CD14-positive monocyte (primary cell): Measurements from ENCODE around the gene MYCBP2. TPM values are rescaled to one million over a fixed set of nuclear protein-coding genes. Genes with fewer than 3 reads are reported as not detected.
"Not testable (repeated sequence)": the region's sequence is repeated elsewhere in the genome, so short reads cannot be mapped to it uniquely, and the experiment has no call there.

Experiments
- DNase-seq, 3 donors: peaks; one replicate each; pipeline ENCODE4 v3.0.0-alpha.2; 2011 to 2022
- H2AFZ ChIP-seq: 2 replicates; pipeline ENCODE4 v1.6.0; 2012; ENCODE audit warnings: mild to moderate bottlenecking, low read depth, low read length, inconsistent platforms; ENCODE audit not compliant: insufficient read depth, poor library complexity, severe bottlenecking
- H3K27ac ChIP-seq, 2 donors: 1 replicate in 1 of 2; 2 replicates in 1 of 2; pipeline ENCODE4 v1.5.1; 2012 to 2013; ENCODE audit warnings: low read length in 2 of 2, control low read depth in 1 of 2, inconsistent platforms in 1 of 2, low read depth in 1 of 2, mild to moderate bottlenecking in 1 of 2
- H3K27me3 ChIP-seq, 2 donors: one replicate each; pipeline versions ENCODE4 v1.6.0 to v1.6.1; 2011 to 2013; ENCODE audit warnings: low read length in 2 of 2; ENCODE audit not compliant: control insufficient read depth in 2 of 2, insufficient read depth in 2 of 2
- H3K36me3 ChIP-seq, 2 donors: replicated peaks in 1 of 2; 1 replicate in 1 of 2; 2 replicates in 1 of 2; pipeline versions ENCODE4 v1.5.1 to v1.6.1; 2012 to 2013; ENCODE audit warnings: low read length in 2 of 2, control low read depth in 1 of 2, inconsistent platforms in 1 of 2, mild to moderate bottlenecking in 1 of 2; ENCODE audit not compliant: insufficient read depth in 2 of 2, control insufficient read depth in 1 of 2
- H3K4me1 ChIP-seq, 2 donors: 1 replicate in 1 of 2; 2 replicates in 1 of 2; pipeline versions ENCODE4 v1.5.1 to v1.6.1; 2012 to 2013; ENCODE audit warnings: low read length in 2 of 2, control low read depth in 1 of 2, inconsistent platforms in 1 of 2, mild to moderate bottlenecking in 1 of 2, moderate library complexity in 1 of 2; ENCODE audit not compliant: insufficient read depth in 2 of 2, control insufficient read depth in 1 of 2
- H3K4me2 ChIP-seq: replicated peaks from 2 replicates; pipeline ENCODE3; 2012; ENCODE audit warnings: low read length, moderate library complexity, mild to moderate bottlenecking; ENCODE audit not compliant: poor library complexity, severe bottlenecking; ENCODE audit errors: extremely low read depth
- H3K4me3 ChIP-seq, 3 experiments: fragments of 200-600 bp in 1 of 3; sonication (generic) in 1 of 3; replicated peaks in 1 of 3; 1 replicate in 2 of 3; 2 replicates in 1 of 3; pipeline ENCODE4 v1.5.1; 2011 to 2013; ENCODE audit warnings: low read length in 3 of 3, mild to moderate bottlenecking in 3 of 3, control low read depth in 2 of 3, low read depth in 2 of 3, inconsistent platforms in 1 of 3, moderate library complexity in 1 of 3
- H3K79me2 ChIP-seq: 2 replicates; pipeline ENCODE4 v1.6.0; 2012; ENCODE audit warnings: mild to moderate bottlenecking, control low read depth, inconsistent platforms, low read length, moderate library complexity; ENCODE audit not compliant: insufficient read depth
- H3K9ac ChIP-seq: 2 replicates; pipeline ENCODE4 v1.6.0; 2017; ENCODE audit warnings: low read length, mild to moderate bottlenecking; ENCODE audit not compliant: insufficient read depth, poor library complexity, severe bottlenecking
- H3K9me3 ChIP-seq, 2 donors: replicated peaks in 1 of 2; 1 replicate in 1 of 2; 2 replicates in 1 of 2; pipeline versions ENCODE4 v1.5.1 to v1.6.1; 2012 to 2013; ENCODE audit warnings: low read length in 2 of 2, control low read depth in 1 of 2; ENCODE audit not compliant: control insufficient read depth in 1 of 2, insufficient read depth in 1 of 2
- H4K20me1 ChIP-seq: 2 replicates; pipeline ENCODE4 v1.6.0; 2012; ENCODE audit warnings: mild to moderate bottlenecking, low read length, control low read depth, moderate library complexity; ENCODE audit not compliant: insufficient read depth
- H3K27ac Mint-ChIP-seq, 7 donors: one replicate each; pipeline ENCODE4 v1.8.0; 2020; ENCODE audit warnings: mild to moderate bottlenecking in 7 of 7, mixed read lengths in 7 of 7, moderate library complexity in 6 of 7, inconsistent platforms in 2 of 7
- H3K27me3 Mint-ChIP-seq, 3 donors: one replicate each; pipeline ENCODE4 v1.8.0; 2021 to 2022; ENCODE audit warnings: low read depth in 3 of 3, mild to moderate bottlenecking in 3 of 3, mixed read lengths in 3 of 3, moderate library complexity in 3 of 3, inconsistent platforms in 1 of 3
- H3K36me3 Mint-ChIP-seq, 2 donors: one replicate each; pipeline ENCODE4 v1.8.0; 2020; ENCODE audit warnings: mixed read lengths in 2 of 2, inconsistent platforms in 1 of 2, mild to moderate bottlenecking in 1 of 2
- H3K4me1 Mint-ChIP-seq: one replicate; pipeline ENCODE4 v1.8.0; 2020; ENCODE audit warnings: mild to moderate bottlenecking, mixed read lengths
- H3K4me3 Mint-ChIP-seq, 2 donors: one replicate each; pipeline ENCODE4 v1.8.0; 2020; ENCODE audit warnings: mild to moderate bottlenecking in 2 of 2, mixed read lengths in 2 of 2, moderate library complexity in 1 of 2
- H3K9me3 Mint-ChIP-seq, 7 donors: one replicate each; pipeline ENCODE4 v1.8.0; 2020 to 2022; ENCODE audit warnings: mixed read lengths in 7 of 7, mild to moderate bottlenecking in 6 of 7, moderate library complexity in 6 of 7, inconsistent platforms in 2 of 7
- WGBS: methylation state at CpG from one replicate; pipeline ENCODE4 v1.1.5; 2013; ENCODE audit warnings: missing lambda C conversion rate; ENCODE audit not compliant: insufficient coverage; 5-methylcytosine and 5-hydroxymethylcytosine counted together
- intact Hi-C, 2 donors: fragments of 100-400 bp; cut with micrococcal nuclease; formaldehyde crosslinking; loops; one replicate each; pipeline versions ENCODE4 v1.15.0 to v1.15.1; 2023
- polyA plus RNA-seq, 3 donors: library from polyadenylated mRNA; depleted of rRNA in 1 of 3; unstranded in 2 of 3; stranded (reverse) in 1 of 3; fragments of 300-500 nt in 2 of 3; fragments of >200 nt in 1 of 3; fragmentation: Illumina TruSeq in 2 of 3; gene quantifications; 1 replicate in 2 of 3; 2 replicates in 1 of 3; pipeline ENCODE4 v1.2.3, GENCODE V29; 2012 to 2021
- TF ChIP-seq, protein P1 (sequence below): fragments of 200-600 bp; IDR thresholded peaks from one replicate; pipeline ENCODE4 v1.8.0; 2022; ENCODE audit warnings: antibody characterized with exemption, mild to moderate bottlenecking

MYCBP2 gene
- polyA plus RNA-seq, 3 donors: 7.6 to 51.5 (median 14.4) TPM

GRCh38 chr13:77349365-77349764 lies 22.5 kb upstream of the MYCBP2 start:
- peak overlapping the region in 1 of 2 donors; percentile 62 for H3K27ac ChIP-seq
- intact Hi-C loops: loop anchor here in 1 of 2 donors (10.0 kb wide), 1 partner anchor 55 kb away; no protein-coding TSS in a partner anchor
- H2AFZ ChIP-seq: peak overlapping the region; percentile 12
- H3K9me3 Mint-ChIP-seq: peaks cover 0 to 5% (median 0%) of the 10 kb centered on the region in 7 donors
- H3K4me3 ChIP-seq: peak overlapping the region in 1 of 3 experiments; percentile 14
- peak overlapping the region; percentile 61 to 83 (median 72) for H3K27ac Mint-ChIP-seq
- DNase-seq: peak; percentile 51 to 80 (median 71)
- no peaks in the 10 kb centered on the region for H3K36me3 Mint-ChIP-seq
- H4K20me1 ChIP-seq: no peaks in the 10 kb centered on the region
- H3K27me3 ChIP-seq: no peaks in the 10 kb centered on the region
- H3K4me2 ChIP-seq: peak overlapping the region; percentile 27
- H3K4me1 Mint-ChIP-seq: peaks cover 64% of the 10 kb centered on the region
- no peak overlapping the region for H3K9ac ChIP-seq
- 0% methylated on average over 1 of the region's 1 CpG for WGBS
- no peaks in the 10 kb centered on the region for H3K9me3 ChIP-seq
- no peaks in the 10 kb centered on the region for H3K36me3 ChIP-seq
- TF ChIP-seq, protein P1, sequence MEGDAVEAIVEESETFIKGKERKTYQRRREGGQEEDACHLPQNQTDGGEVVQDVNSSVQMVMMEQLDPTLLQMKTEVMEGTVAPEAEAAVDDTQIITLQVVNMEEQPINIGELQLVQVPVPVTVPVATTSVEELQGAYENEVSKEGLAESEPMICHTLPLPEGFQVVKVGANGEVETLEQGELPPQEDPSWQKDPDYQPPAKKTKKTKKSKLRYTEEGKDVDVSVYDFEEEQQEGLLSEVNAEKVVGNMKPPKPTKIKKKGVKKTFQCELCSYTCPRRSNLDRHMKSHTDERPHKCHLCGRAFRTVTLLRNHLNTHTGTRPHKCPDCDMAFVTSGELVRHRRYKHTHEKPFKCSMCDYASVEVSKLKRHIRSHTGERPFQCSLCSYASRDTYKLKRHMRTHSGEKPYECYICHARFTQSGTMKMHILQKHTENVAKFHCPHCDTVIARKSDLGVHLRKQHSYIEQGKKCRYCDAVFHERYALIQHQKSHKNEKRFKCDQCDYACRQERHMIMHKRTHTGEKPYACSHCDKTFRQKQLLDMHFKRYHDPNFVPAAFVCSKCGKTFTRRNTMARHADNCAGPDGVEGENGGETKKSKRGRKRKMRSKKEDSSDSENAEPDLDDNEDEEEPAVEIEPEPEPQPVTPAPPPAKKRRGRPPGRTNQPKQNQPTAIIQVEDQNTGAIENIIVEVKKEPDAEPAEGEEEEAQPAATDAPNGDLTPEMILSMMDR: no peak
- H3K27me3 Mint-ChIP-seq: no peaks in the 10 kb centered on the region
- no peak overlapping the region for H3K4me3 Mint-ChIP-seq
- H3K4me1 ChIP-seq: peaks cover 46 to 57% of the 10 kb centered on the region in 2 donors
- H3K79me2 ChIP-seq: no peaks in the 10 kb centered on the region

GRCh38 chr13:77347351-77347750 lies 20.5 kb upstream of the MYCBP2 start:
- not testable (repeated sequence) for H3K27ac Mint-ChIP-seq, H3K36me3 ChIP-seq, H3K9me3 ChIP-seq, H3K36me3 Mint-ChIP-seq, H3K9me3 Mint-ChIP-seq, H2AFZ ChIP-seq, H3K27ac ChIP-seq, H3K9ac ChIP-seq, H3K4me3 Mint-ChIP-seq, H3K27me3 Mint-ChIP-seq, H3K27me3 ChIP-seq, DNase-seq, H3K4me2 ChIP-seq, H3K4me3 ChIP-seq, H3K79me2 ChIP-seq, H4K20me1 ChIP-seq
- 100% methylated on average over 2 of the region's 3 CpGs for WGBS
- intact Hi-C loops: loop anchor here in 1 of 2 donors (10.0 kb wide), 1 partner anchor 53 kb away; no protein-coding TSS in a partner anchor
- peaks cover 50% of the 10 kb centered on the region for H3K4me1 Mint-ChIP-seq
- peaks cover 35 to 41% of the 10 kb centered on the region in 2 donors for H3K4me1 ChIP-seq
